Measurements from ENCODE around the gene ST6GALNAC5.

ST6GALNAC5 gene

DNA sequence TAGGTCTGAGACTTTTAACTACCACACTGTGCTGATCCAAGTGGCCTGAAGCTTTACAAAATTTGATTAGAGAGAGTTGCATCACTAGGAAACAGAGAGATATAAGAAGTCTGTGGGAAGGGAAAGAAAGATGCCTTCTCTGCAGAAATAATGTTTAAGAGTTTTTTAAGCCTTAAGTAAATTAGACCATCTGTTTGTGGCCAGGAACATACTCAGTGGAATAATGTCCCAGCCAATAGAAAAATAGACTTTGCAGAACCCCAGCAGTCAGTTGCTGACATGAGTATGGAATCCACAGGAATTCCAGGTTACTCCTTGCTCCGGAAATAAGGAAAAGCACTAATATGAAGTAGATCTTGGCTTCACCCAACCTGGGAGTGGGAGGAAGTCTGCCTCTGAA, 144.8 kb downstream of the ST6GALNAC5 start:
- DNase-seq (ENCODE audit: low read depth, low spot score), result no peak

DNA sequence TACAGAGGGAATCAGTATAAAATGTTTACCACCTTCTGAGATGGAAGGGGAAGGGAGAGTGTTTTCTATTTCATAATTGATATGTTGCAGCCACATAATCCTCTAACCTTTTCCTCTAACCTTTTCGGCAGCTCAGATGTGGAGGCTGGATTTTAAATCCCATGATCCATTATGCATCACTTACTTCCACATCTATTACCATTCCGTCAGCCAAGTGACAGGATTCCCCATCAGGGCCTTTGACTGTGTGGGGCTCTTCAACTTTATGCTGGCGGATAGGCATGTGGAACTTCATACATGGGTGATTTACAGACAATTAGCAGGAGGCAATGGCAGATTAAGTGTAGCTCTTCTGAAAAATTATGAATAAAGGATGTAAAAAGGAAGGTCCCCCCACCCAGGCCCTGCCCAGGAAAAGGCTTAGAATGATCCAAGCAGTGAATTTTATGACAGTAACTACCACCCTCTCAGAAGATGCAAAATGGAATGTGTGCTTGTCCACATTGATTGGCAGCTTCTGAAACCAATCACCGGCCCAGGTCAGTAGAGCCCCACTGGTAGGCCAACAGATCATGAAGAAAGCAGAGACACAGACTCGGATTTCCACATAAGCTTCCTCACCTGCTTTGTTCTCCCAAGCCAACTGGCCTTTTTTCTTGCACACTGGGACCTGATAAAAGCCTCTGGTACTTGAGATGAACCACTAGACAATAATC, 147.0 kb downstream of the ST6GALNAC5 start:
- DNase-seq (ENCODE audit: low read depth, low spot score), result no peak

DNA sequence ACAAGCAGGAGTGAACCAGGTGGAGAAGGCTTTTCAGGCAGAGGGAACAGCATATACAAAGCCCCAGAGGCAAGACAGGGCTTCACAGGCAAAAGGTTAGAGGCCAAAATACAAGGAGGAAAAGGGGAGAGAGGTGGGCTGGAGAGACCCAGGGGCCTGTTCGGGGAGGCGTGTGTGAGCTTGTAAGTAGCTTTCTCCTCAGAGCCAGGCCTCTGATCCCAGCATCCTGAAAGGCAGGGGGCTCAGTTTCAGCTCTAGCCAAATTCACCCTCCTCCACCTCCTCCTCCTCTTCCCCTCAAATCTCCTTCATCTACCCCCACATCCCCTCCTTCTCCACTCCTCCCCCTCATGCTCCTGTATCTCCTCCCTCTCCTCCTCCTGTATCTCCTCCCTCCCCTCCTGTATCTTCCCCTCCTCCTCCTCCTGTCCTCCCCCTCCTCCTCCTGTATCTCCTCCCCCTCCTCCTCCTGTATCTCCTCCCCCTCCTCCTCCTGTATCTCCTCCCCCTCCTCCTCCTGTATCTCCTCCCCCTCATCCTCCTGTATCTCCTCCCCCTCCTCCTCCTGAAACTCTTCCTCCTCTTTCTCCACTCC, 148.6 kb downstream of the ST6GALNAC5 start:
- DNase-seq (ENCODE audit: low read depth, low spot score), result no peak

DNA sequence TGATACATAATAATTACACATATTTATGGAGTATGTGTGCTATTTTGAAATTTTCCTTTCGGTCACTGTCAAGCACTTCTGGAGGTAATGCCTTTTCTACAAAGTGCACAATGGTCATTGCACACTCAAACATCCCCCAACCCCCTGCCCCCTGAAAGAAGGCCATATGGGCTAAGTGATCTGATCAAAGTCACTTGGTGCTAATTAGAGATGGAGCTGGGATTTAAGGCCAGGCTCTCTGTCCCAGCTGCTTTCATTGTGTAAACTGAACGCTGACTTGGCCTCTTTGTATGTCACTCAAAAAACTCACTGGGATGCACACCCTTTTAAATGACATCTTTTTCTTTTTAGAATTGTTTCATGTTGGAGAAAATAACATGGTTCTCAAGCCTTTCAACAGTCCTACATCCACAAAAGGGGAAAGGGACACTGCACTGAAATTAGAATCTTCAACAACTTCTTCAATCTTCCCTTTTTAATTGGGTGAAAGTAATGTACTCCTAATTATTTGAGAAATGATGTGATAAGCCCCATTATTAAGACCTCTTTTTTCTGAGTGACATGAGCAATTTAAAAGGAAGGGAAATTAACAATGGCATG, 149.2 kb downstream of the ST6GALNAC5 start:
- DNase-seq (ENCODE audit: low read depth, low spot score), result no peak

DNA sequence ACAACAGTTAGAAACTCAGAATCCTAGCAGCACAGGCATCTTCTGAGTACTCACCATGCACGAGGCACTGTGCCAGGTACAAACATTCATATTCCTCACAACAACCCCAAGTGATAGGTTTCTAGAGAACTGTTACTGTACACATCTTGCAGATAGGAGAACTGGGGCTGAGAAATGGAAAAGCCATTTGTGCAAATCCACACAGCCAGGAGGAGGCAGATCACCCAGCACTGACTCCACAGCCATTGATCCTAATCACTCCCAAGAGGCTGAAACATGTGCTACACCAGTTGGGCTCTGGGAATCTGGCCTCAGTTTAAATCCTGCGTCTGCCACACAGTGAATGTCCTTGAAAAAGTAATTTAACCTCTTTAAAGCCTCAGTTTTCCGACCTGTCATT, 151.0 kb downstream of the ST6GALNAC5 start:
- no peak for DNase-seq (ENCODE audit: low read depth, low spot score)

DNA sequence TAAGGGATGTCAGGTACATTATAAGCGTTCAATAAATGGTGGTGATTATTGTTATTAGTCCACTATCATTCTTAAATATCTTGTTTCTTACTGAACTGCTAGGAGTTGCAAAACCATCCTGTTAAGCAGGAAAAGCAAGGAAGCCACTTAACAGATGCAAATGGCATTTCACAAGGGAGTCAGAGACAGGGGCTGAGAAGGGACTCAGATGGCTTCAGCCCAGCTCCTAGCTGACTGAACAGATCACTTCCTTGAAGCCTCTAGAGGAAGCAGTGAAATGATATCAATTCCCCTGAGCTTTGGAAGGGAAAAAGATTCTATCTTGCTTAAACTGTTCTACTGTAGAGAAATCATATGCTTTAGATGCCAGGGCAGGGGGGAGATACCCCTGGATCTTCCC, 151.5 kb downstream of the ST6GALNAC5 start:
- no peak for DNase-seq (ENCODE audit: low read depth, low spot score)

DNA sequence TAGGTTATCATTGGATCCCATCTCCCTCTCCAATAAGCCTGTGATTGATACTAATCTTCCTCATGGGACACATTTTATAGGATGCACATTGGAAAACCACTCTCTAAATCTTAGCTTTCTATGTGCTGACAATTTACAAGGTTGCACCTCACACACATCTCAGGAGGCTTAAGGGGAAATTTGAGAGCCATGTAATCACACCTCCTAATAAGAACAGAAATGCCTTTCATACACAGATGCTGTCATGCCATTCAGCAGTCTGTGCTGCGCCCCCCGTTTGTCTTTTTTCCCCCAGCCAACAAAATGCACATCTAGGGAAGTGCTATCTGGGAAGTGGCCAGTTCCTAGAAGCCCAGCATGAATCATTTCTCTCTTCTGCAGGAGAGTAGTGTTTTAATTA, 154.5 kb downstream of the ST6GALNAC5 start:
- DNase-seq (ENCODE audit: low read depth, low spot score), result no peak

DNA sequence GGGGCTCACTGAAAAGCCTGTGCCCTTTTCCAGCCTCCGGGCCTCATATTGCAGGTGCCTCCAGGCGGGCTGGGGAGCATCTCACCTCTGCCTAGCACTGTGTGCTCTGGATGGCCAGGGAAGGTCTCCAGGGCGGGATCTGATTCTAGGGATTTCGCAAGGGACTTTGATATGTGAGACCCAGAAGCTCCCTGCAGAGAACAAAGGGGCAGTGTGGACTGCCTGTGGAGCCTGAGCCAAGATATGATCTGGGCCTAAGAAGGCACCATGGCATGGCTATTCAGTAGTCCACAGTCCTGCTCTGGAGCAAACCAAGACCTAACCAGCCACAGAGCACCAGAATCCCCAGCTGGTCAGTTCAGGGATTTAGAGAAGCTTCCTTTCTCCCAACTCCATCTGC, 157.2 kb downstream of the ST6GALNAC5 start:
- DNase-seq (ENCODE audit: low read depth, low spot score), result no peak

DNA sequence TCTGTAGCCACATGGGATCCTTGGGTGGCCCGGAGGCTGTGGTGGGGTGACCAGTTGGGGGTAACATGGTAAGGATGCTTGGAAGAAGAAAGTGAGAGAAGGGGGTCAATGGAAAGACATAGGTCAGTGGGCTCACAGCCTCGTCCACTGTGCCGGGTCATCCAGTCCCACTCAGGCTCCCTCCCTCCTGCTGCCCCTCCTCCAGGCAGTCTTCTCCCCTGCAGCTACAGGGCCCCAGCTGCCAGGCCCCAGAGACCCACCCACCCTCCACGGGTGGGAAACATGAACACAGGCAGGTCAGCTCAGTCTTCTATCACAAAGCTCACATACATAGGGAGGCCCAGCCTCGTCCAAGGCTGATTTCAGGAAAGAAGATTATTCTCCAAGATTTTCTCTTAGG, 158.3 kb downstream of the ST6GALNAC5 start:
- DNase-seq (ENCODE audit: low read depth, low spot score), result no peak

DNA sequence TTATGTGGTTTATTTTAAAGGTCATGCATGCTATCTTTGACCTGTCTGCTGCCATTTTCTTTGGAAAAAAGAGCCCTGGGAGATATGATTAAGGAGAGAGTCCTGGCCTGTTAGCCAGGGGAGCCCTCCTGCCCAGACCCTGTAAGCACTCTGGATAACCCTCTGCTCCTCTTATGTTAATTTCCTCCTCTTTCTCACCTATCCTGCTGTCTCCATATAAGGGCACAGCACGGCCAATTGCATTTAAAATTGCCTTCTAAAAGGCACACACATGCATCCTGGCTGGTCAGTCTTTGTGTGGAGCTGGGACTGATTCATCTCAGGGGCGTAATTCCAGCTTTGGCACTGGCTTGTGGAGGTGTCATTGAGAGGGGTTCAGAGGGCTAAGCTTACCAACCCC, 158.9 kb downstream of the ST6GALNAC5 start:
- no peak for DNase-seq (ENCODE audit: low read depth, low spot score)

DNA sequence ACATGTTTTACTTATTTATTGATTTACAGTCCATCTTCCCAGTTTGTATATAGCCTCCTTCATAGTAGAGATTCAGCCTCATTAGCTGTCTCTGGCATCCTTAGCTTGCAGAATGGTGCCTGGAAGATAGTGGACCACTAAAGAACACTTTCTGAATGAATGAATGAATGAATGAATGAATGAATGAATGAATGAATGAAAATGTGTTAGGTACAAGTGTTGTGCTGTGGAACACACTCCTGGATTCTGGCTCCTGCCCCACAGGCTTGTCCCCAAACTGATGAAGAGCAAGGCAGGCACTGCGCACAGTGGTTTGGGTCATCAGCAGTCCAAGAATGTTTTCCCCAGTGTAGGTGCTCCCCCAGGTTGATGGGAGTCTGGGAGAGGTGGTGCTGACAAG, 159.4 kb downstream of the ST6GALNAC5 start:
- no peak for DNase-seq (ENCODE audit: low read depth, low spot score)

DNA sequence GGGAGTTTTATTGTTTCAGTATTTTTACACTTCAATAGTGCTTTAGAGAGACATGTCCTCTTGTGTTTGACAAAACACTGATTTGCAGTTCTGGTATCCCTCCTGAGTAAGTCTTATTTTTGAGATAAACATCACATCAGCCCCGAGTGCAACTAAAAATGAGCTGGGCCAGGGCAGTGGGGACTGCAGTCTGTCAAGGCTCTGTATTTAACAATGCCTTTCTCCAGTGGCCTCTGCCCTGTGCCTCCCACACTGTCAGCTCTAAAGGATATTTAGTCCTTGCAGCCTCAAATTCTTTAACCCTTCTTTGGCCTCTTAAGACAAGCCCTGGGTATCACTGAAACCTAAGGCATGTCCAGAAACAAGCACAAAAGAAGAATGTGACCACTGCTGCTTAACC, 160.6 kb downstream of the ST6GALNAC5 start:
- DNase-seq (ENCODE audit: low read depth, low spot score), result no peak

DNA sequence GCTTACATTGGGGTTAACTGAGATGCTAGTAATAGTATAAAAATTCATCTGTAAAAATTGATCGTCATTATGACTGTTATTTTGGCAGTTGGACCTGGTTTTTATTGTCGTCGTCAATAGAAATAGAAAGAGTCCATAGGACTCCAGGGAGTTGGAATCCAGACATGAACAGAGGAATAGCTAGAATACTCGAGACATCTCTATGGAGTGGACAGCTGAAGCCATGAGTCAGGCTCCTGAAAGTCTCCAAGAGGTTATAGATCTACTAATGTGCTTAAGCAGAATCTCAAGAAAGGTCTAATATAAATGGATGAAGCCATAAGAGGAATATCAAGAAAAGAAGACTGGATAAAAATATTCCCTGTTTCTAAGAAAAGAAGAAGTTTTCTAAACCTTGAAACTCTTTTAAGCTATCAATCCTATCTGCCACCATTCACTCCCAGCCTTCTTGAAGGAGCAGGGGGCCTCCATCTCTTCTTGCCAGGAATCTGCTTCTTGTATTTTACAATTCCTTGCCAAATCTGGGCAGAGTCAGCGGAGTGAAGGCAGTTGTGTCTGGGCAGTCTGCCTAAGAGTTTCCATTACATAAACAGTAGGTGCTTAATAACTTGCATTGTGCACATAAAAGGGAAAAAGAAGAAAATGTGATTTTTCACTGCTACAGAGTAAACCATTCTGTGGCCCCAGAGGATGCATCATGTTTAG, 163.3 kb downstream of the ST6GALNAC5 start:
- DNase-seq (ENCODE audit: low read depth, low spot score), result no peak

DNA sequence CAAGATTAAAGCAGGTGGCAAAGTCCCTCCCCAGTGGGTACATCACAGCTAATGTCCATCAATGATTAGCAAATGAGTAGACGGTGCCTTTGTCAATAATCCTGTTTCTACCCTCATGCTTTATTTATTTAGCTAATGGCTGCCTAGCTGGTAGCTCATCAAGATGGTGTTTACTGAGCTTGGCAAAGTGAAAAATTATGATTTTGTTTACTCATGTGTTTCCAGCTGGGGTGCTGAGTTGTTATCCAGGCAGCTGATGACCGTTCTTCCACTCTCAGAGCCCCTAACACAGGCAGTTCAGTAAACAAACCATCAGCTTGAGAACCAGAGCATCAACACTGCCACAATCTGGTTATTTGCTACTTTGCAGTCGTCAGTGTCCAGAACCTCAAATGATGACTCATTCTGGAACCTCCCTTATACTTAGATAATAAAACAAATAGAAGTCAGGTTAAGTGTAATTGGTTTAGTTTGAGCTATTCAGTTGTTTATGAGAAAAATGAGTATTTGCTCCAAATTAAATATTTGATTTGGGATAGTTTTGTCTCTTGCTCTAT, 163.9 kb downstream of the ST6GALNAC5 start:
- DNase-seq (ENCODE audit: low read depth, low spot score), result no peak

DNA sequence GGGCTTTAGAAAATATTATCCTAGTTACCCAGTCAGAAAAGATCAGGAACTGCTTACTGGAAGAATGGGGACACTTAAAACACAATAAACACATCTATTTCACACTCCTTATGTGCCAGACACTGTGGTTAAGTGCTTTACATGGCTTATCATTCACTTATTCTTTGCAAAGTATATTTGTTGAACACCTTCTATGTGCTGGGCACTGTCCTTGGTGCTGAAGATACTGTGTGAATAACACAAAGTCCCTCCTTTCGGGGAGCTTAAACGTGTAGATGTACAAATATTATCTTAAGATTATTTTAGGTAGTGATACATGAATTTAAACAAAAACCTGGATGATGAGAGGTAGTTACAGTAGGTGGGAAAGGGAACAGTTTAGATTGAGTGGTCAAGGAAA, 169.3 kb downstream of the ST6GALNAC5 start:
- no peak for DNase-seq (ENCODE audit: low read depth, low spot score)

DNA sequence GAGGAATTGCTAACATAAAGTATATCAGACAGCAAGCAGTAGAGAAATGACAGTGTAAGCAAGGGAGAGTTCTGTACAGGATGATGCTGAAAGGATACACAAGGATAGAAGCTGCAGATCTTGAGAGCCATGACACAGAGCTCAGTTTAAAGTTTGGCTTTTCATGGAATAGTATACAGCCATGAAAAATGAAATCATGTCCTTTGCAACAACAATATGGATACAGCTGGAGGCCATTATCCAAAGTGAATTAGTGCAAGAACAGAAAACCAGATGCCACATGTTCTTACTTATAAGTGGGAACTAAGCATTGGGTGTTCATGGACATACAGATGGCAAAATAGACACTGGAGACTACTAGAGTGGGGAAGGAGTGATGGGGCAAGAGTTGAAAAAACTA, 169.8 kb downstream of the ST6GALNAC5 start:
- no peak for DNase-seq (ENCODE audit: low read depth, low spot score)

DNA sequence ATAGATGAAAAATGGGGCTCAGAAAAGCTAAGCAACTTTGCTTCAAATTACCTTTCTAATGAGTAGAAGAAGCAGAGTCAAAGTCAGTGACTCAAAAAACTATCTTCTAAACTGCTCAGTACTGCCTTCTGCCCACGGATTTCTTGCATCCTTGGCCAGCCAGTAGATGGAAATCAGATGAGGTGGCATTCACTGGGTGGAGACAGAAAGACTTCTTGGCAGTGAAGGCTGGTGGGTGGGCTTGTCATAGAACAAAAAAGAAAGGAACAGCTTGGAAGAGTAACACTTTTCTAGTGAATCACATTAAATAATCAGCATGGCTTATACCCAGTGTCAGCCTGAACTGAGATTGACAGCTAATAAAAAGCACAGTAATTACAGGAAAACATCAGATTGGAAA, 170.7 kb downstream of the ST6GALNAC5 start:
- no peak for DNase-seq (ENCODE audit: low read depth, low spot score)

DNA sequence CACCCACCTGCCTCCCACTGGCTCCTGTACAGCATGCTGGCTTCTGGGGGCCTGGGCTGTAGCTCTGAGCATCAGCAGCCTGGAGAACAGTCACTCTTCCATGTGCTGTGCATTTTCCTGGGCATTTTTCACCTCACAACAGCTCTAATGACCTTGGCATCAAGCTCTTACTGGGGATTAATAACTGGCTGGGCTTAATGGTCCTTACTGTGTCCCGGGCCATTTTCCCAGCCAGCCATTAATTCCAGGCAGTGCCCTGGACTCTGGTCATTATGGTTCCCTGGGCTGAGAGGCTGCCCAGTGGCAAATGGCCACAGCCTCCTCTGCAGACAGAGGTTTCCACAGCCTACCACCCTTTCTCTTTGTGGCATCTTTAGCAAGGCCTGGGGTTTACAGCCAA, 171.8 kb downstream of the ST6GALNAC5 start:
- DNase-seq (ENCODE audit: low read depth, low spot score), result no peak

DNA sequence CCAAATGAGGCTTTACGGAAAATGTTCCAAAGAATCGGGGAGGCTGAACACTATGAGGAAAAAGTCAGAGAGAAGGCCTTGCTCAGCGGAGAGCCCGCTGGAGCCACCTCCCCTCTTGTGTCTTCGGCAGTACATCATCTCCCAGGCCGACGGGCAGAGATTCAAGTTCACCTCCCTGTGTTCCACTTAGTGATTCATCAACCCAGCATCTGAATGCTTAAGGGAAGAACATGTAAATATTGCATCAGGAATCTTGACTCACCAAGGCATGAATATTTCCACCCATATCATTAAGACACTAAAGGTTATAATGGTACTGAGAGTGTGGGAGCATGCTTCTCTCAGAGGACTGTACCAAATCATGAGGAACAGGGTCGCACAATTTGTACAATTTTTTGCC, 172.5 kb downstream of the ST6GALNAC5 start:
- DNase-seq (ENCODE audit: low read depth, low spot score), result peak; percentile 11

DNA sequence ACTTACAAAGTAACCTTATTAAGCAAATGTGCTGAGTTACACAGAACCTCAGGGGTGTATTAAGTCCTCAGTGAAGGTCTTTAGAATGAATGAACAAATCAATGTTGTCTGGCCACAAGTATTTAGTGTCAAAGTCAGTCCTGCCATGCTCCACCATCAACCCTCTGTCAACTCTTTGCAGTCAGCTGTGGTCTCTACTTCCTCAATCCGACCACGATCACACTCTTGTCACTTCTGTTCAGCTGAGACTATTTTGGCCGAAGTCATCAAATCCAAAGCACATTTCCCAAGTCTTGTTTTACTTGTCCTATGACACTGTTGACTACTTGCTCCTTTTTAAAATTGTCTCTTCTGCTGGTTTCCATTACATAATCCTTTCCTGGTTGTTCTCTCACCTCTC, 173.5 kb downstream of the ST6GALNAC5 start:
- no peak for DNase-seq (ENCODE audit: low read depth, low spot score)

DNA sequence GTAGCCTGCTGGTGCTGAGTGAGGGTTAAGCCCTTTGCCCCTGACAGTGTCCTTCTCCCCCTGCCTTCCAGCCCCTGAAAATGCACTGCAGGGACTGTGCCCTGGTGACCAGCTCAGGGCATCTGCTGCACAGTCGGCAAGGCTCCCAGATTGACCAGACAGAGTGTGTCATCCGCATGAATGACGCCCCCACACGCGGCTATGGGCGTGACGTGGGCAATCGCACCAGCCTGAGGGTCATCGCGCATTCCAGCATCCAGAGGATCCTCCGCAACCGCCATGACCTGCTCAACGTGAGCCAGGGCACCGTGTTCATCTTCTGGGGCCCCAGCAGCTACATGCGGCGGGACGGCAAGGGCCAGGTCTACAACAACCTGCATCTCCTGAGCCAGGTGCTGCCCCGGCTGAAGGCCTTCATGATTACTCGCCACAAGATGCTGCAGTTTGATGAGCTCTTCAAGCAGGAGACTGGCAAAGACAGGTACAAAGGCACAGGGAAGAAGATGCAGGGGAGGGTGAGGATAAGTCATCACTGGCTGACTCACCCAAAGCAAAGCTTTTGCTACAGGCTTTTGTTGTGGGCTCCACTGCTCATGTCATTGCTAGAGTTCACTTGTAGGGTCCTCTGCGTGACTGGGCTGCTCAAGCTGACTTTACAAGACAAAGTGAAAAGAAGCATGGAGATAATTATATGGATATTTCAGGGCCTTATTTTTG, 177.0 kb downstream of the ST6GALNAC5 start:
- DNase-seq (ENCODE audit: low read depth, low spot score), result no peak

DNA sequence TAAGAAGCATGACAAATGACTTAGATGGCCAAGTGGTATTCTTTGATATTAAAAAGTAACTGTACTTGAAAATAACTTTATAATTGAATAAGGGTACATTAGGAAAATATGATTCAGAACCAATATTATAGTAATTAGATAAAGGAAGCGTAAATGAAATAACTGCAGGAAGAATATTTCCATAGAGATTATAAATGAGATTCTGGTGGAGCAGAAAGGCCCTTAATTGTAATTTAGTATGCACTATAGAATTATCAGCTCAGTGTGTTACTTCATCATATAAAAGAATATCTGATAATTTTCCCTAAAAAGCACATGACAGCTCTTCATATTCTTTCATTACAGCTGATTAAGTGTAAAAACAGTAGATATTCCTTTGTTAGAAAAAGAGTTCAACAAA, 180.3 kb downstream of the ST6GALNAC5 start:
- DNase-seq (ENCODE audit: low read depth, low spot score), result no peak
